ENCODE results near the gene JOSD1.

JOSD1 gene

DNA sequence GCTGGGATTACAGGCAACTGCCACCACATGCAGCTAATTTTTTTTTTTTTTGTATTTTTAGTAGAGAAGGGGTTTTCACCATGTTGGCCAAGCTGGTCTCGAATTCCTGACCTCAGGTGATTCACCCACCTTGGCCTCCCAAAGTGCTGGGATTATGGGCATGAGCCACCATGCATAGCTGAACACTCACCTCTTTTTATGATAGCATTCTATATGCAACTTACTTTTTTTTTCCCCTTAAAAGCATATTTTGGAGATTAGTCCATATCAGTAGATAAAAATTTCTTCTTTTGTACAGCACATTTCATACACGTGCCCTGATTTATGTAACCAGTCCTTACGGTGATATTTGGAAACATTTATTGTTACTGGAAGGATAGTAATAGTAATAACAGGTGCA is 19.6 kb upstream of the JOSD1 start:
- Histone ChIP-seq H3K4me1 (ENCODE audit: control extremely low read depth in 1 of 4, control insufficient read depth in 4 of 4, insufficient read depth in 4 of 4, low read length in 3 of 4) (peaks cover 0 to 2% (median under 1%) of the 10 kb centered on the region in 4 experiments), H3K27ac (ENCODE audit: insufficient read depth in 1 of 2, low read depth in 1 of 2, low read length in 2 of 2, poor library complexity in 1 of 2, severe bottlenecking in 2 of 2) (no peak overlapping the region), H3K27me3 (replicated peaks in 2 of 5; ENCODE audit: control insufficient read depth in 4 of 5, insufficient read depth in 5 of 5, low read length in 4 of 5) (no peaks in the 10 kb centered on the region), H3K9me3 (ENCODE audit: control extremely low read depth in 1 of 5, control insufficient read depth in 4 of 5, insufficient read depth in 2 of 5, low read depth in 1 of 5, low read length in 4 of 5) (no peaks in the 10 kb centered on the region), H3K4me3 (ENCODE audit: control insufficient read depth in 1 of 7, extremely low read depth in 1 of 7, insufficient read depth in 4 of 7, low read depth in 2 of 7, low read length in 6 of 7) (no peak overlapping the region), H3K36me3 (ENCODE audit: control insufficient read depth in 4 of 4, insufficient read depth in 4 of 4, low read length in 3 of 4) (peaks cover 13 to 79% (median 65%) of the 10 kb centered on the region in 4 experiments)
- no peak for DNase-seq
- WGBS (ENCODE audit: insufficient coverage), result 100% methylated on average over 3 of the region's 3 CpGs
- ChIA-PET POLR2A (interaction anchor here (1.1 kb wide), 1 partner anchor 12 kb away, joined by 3 read pairs; no protein-coding TSS in a partner anchor), CTCF (interaction anchor here (0.6 to 1.5 kb wide), 4 partner anchors 14 to 34 kb away, joined by 3 read pairs; no protein-coding TSS in a partner anchor)

DNA sequence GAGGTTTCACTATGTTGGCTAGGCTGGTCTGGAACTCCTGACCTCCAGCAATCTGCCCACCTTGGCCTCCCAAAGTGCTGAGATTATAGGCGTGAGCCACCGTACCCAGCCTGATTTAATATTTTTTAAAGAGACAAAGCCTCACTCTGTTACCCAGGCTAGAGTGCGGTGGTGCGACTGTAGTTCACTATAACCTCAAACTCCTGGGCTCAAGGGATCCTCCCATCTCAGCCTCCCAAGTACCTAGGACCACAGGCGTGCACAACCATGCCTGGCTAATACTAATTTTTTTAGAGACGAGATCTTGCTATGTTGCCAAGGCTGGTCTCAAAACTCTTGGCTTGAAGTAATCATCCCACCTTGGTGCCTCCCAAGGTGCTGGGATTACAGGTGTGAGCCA is 18.5 kb upstream of the JOSD1 start:
- Histone ChIP-seq H3K4me3 (ENCODE audit: control insufficient read depth in 1 of 7, extremely low read depth in 1 of 7, insufficient read depth in 4 of 7, low read depth in 2 of 7, low read length in 6 of 7) (no peak overlapping the region), H3K27ac (ENCODE audit: insufficient read depth in 1 of 2, low read depth in 1 of 2, low read length in 2 of 2, poor library complexity in 1 of 2, severe bottlenecking in 2 of 2) (no peak overlapping the region), H3K36me3 (ENCODE audit: control insufficient read depth in 4 of 4, insufficient read depth in 4 of 4, low read length in 3 of 4) (peaks cover 8 to 69% (median 54%) of the 10 kb centered on the region in 4 experiments), H3K4me1 (ENCODE audit: control extremely low read depth in 1 of 4, control insufficient read depth in 4 of 4, insufficient read depth in 4 of 4, low read length in 3 of 4) (peaks cover 0 to 13% (median 6%) of the 10 kb centered on the region in 4 experiments), H3K9me3 (ENCODE audit: control extremely low read depth in 1 of 5, control insufficient read depth in 4 of 5, insufficient read depth in 2 of 5, low read depth in 1 of 5, low read length in 4 of 5) (no peaks in the 10 kb centered on the region), H3K27me3 (replicated peaks in 2 of 5; ENCODE audit: control insufficient read depth in 4 of 5, insufficient read depth in 5 of 5, low read length in 4 of 5) (no peaks in the 10 kb centered on the region)
- CTCF ChIA-PET, result interaction anchor here (1.5 to 1.6 kb wide), 3 partner anchors 10 to 20 kb away, joined by 3 to 7 read pairs (median 4); no protein-coding TSS in a partner anchor
- no peak for DNase-seq
- WGBS (ENCODE audit: insufficient coverage), result 97% methylated on average over 6 of the region's 6 CpGs
- POLR2A ChIA-PET, result interaction anchor here (1.1 kb wide), 1 partner anchor 13 kb away, joined by 3 read pairs; no protein-coding TSS in a partner anchor

DNA sequence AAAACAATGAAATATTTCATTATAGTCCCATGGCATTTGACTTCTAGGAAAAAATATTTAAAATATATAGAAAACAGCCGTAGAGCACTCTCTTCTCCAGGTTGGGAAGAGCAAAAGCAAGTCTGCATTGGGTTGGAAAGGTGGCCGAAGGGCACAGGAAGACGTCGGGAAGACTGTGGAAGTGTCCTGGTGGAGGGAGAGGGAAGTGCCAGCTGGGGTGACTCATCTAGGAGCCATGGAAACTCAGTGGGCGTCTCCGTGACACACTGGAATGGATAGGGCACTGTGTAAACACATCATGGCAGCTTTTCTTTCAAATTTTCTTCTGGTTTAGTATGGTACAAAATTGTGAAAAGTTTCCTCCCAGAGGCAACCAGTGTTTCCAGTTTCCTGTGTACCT is 17.7 kb upstream of the JOSD1 start:
- H3K27me3 ChIP-seq (replicated peaks in 2 of 5; ENCODE audit: control insufficient read depth in 4 of 5, insufficient read depth in 5 of 5, low read length in 4 of 5), result no peaks in the 10 kb centered on the region
- CTCF ChIA-PET, result interaction anchor here (1.4 to 1.9 kb wide), 4 partner anchors 8 to 19 kb away, joined by 4 to 9 read pairs (median 7); no protein-coding TSS in a partner anchor
- peak overlapping the region in 1 of 2 experiments; percentile 28 for H3K27ac ChIP-seq (ENCODE audit: insufficient read depth in 1 of 2, low read depth in 1 of 2, low read length in 2 of 2, poor library complexity in 1 of 2, severe bottlenecking in 2 of 2)
- POLR2A ChIA-PET, result no interaction called here
- WGBS (ENCODE audit: insufficient coverage), result 91% methylated on average over 6 of the region's 6 CpGs
- no peak for DNase-seq
- no peaks in the 10 kb centered on the region for H3K9me3 ChIP-seq (ENCODE audit: control extremely low read depth in 1 of 5, control insufficient read depth in 4 of 5, insufficient read depth in 2 of 5, low read depth in 1 of 5, low read length in 4 of 5)
- peaks cover 0 to 19% (median 8%) of the 10 kb centered on the region in 4 experiments for H3K4me1 ChIP-seq (ENCODE audit: control extremely low read depth in 1 of 4, control insufficient read depth in 4 of 4, insufficient read depth in 4 of 4, low read length in 3 of 4)
- H3K4me3 ChIP-seq (ENCODE audit: control insufficient read depth in 1 of 7, extremely low read depth in 1 of 7, insufficient read depth in 4 of 7, low read depth in 2 of 7, low read length in 6 of 7), result no peak overlapping the region
- peaks cover 5 to 61% (median 46%) of the 10 kb centered on the region in 4 experiments for H3K36me3 ChIP-seq (ENCODE audit: control insufficient read depth in 4 of 4, insufficient read depth in 4 of 4, low read length in 3 of 4)

DNA sequence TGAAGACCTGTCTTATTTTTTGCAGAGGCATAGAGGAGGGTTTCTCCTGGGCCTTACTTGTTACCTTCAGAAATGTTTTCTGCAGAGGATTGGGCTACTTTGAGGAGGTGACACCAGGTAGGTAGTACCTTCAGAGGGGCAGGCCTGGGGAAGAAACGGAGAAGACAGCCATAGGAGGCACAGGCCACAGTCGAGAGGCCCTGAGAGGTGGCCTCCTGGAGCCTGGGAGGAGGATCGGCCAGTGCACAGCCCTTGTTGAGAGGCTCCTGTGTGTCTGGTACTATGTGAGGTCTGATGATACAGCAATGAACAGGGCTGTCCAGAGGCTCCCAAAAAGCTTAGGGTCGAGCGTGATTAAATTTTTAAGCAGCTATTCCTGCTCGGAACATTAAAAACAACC is 16.5 kb upstream of the JOSD1 start:
- POLR2A ChIA-PET, result interaction anchor here (0.6 kb wide), 1 partner anchor 213 kb away, joined by 5 read pairs; no protein-coding TSS in a partner anchor
- no peak overlapping the region for H3K27ac ChIP-seq (ENCODE audit: insufficient read depth in 1 of 2, low read depth in 1 of 2, low read length in 2 of 2, poor library complexity in 1 of 2, severe bottlenecking in 2 of 2)
- peaks cover 2 to 28% (median 14%) of the 10 kb centered on the region in 4 experiments for H3K4me1 ChIP-seq (ENCODE audit: control extremely low read depth in 1 of 4, control insufficient read depth in 4 of 4, insufficient read depth in 4 of 4, low read length in 3 of 4)
- no peaks in the 10 kb centered on the region for H3K27me3 ChIP-seq (replicated peaks in 2 of 5; ENCODE audit: control insufficient read depth in 4 of 5, insufficient read depth in 5 of 5, low read length in 4 of 5)
- H3K9me3 ChIP-seq (ENCODE audit: control extremely low read depth in 1 of 5, control insufficient read depth in 4 of 5, insufficient read depth in 2 of 5, low read depth in 1 of 5, low read length in 4 of 5), result no peaks in the 10 kb centered on the region
- H3K4me3 ChIP-seq (ENCODE audit: control insufficient read depth in 1 of 7, extremely low read depth in 1 of 7, insufficient read depth in 4 of 7, low read depth in 2 of 7, low read length in 6 of 7), result no peak overlapping the region
- DNase-seq, result no peak
- peaks cover 3 to 57% (median 42%) of the 10 kb centered on the region in 4 experiments for H3K36me3 ChIP-seq (ENCODE audit: control insufficient read depth in 4 of 4, insufficient read depth in 4 of 4, low read length in 3 of 4)
- 89% methylated on average over 3 of the region's 6 CpGs for WGBS (ENCODE audit: insufficient coverage)
- CTCF ChIA-PET, result interaction anchor here (0.7 to 1.9 kb wide), 3 partner anchors 9 to 13 kb away, joined by 3 to 9 read pairs (median 7); no protein-coding TSS in a partner anchor

DNA sequence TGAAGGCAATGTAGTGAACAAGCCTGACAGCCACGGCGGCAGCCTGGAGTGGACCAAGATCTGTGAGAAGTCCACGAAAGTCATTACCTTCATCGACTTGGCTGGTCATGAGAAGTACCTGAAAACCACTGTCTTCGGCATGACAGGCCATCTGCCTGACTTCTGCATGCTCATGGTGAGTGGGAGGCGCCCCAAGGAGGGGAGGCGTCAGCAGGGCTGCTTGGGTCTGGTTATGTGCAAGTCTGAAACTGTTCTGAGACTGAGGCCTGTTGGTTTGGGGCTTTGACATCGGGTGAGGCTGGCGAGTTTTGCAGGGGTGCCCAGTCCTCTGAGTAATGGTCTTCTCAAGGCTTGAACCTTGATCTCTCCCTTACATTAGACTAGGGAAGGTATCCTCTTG is 16.1 kb upstream of the JOSD1 start:
- H3K9me3 ChIP-seq (ENCODE audit: control extremely low read depth in 1 of 5, control insufficient read depth in 4 of 5, insufficient read depth in 2 of 5, low read depth in 1 of 5, low read length in 4 of 5), result no peaks in the 10 kb centered on the region
- no peak overlapping the region for H3K4me3 ChIP-seq (ENCODE audit: control insufficient read depth in 1 of 7, extremely low read depth in 1 of 7, insufficient read depth in 4 of 7, low read depth in 2 of 7, low read length in 6 of 7)
- 95% methylated on average over 9 of the region's 9 CpGs for WGBS (ENCODE audit: insufficient coverage)
- H3K4me1 ChIP-seq (ENCODE audit: control extremely low read depth in 1 of 4, control insufficient read depth in 4 of 4, insufficient read depth in 4 of 4, low read length in 3 of 4), result peaks cover 2 to 28% (median 14%) of the 10 kb centered on the region in 4 experiments
- H3K36me3 ChIP-seq (ENCODE audit: control insufficient read depth in 4 of 4, insufficient read depth in 4 of 4, low read length in 3 of 4), result peaks cover 3 to 59% (median 42%) of the 10 kb centered on the region in 4 experiments
- ChIA-PET CTCF (no interaction called here), POLR2A (interaction anchor here (0.6 kb wide), 1 partner anchor 213 kb away, joined by 5 read pairs; no protein-coding TSS in a partner anchor)
- no peak overlapping the region for H3K27ac ChIP-seq (ENCODE audit: insufficient read depth in 1 of 2, low read depth in 1 of 2, low read length in 2 of 2, poor library complexity in 1 of 2, severe bottlenecking in 2 of 2)
- no peak for DNase-seq
- no peaks in the 10 kb centered on the region for H3K27me3 ChIP-seq (replicated peaks in 2 of 5; ENCODE audit: control insufficient read depth in 4 of 5, insufficient read depth in 5 of 5, low read length in 4 of 5)

DNA sequence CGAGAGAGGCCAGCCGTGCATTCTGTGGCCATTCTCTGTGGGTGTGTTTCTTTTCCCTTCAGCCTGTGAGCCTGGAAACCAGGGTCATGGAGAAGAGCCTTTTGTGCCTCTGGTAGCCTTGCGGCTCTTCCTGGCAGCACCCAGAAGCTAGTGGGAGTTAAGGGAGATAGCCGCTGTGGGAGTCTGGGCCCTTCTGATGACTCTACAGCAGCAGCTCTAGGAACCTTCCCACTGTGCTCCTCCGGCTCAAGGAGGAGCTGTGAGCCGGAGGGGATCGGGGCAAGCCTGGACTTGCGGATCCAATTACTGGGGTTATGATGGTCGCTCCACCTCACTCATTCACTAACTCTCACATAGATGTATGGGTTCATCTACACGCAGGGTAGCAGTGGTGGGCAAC is 15.5 kb upstream of the JOSD1 start:
- POLR2A ChIA-PET, result no interaction called here
- CTCF ChIA-PET, result interaction anchor here (1.2 to 4.4 kb wide), 2 partner anchors 9 to 19 kb away, joined by 4 to 29 read pairs; no protein-coding TSS in a partner anchor
- H3K9me3 ChIP-seq (ENCODE audit: control extremely low read depth in 1 of 5, control insufficient read depth in 4 of 5, insufficient read depth in 2 of 5, low read depth in 1 of 5, low read length in 4 of 5), result no peaks in the 10 kb centered on the region
- peaks cover 2 to 28% (median 14%) of the 10 kb centered on the region in 4 experiments for H3K4me1 ChIP-seq (ENCODE audit: control extremely low read depth in 1 of 4, control insufficient read depth in 4 of 4, insufficient read depth in 4 of 4, low read length in 3 of 4)
- H3K36me3 ChIP-seq (ENCODE audit: control insufficient read depth in 4 of 4, insufficient read depth in 4 of 4, low read length in 3 of 4), result peaks cover 3 to 54% (median 36%) of the 10 kb centered on the region in 4 experiments
- no peaks in the 10 kb centered on the region for H3K27me3 ChIP-seq (replicated peaks in 2 of 5; ENCODE audit: control insufficient read depth in 4 of 5, insufficient read depth in 5 of 5, low read length in 4 of 5)
- DNase-seq, result no peak
- no peak overlapping the region for H3K27ac ChIP-seq (ENCODE audit: insufficient read depth in 1 of 2, low read depth in 1 of 2, low read length in 2 of 2, poor library complexity in 1 of 2, severe bottlenecking in 2 of 2)
- WGBS (ENCODE audit: insufficient coverage), result 100% methylated on average over 5 of the region's 10 CpGs
- no peak overlapping the region for H3K4me3 ChIP-seq (ENCODE audit: control insufficient read depth in 1 of 7, extremely low read depth in 1 of 7, insufficient read depth in 4 of 7, low read depth in 2 of 7, low read length in 6 of 7)

DNA sequence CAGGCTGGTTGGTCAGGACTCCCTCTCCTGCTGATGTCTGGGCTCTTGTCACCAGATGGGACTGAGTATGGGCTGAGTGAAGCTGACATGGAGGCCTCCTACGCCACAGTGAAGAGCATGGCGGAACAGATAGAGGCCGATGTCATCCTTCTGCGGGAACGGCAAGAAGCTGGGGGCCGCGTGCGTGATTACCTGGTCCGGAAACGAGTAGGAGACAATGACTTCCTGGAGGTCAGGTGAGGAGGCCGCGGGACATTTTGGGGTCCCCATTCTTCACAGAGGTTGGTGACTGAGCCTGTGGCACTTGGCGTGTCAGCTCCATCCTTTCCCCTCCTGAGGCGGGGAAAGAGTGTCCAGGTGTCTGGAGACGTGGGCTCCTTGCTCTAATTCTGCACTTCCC is 15.1 kb upstream of the JOSD1 start:
- ChIA-PET POLR2A (no interaction called here), CTCF (interaction anchor here (0.9 to 4.4 kb wide), 4 partner anchors 9 to 25 kb away, joined by 3 to 29 read pairs (median 8); no protein-coding TSS in a partner anchor)
- Histone ChIP-seq H3K9me3 (ENCODE audit: control extremely low read depth in 1 of 5, control insufficient read depth in 4 of 5, insufficient read depth in 2 of 5, low read depth in 1 of 5, low read length in 4 of 5) (no peaks in the 10 kb centered on the region), H3K27me3 (replicated peaks in 2 of 5; ENCODE audit: control insufficient read depth in 4 of 5, insufficient read depth in 5 of 5, low read length in 4 of 5) (no peaks in the 10 kb centered on the region), H3K36me3 (ENCODE audit: control insufficient read depth in 4 of 4, insufficient read depth in 4 of 4, low read length in 3 of 4) (peaks cover 3 to 55% (median 36%) of the 10 kb centered on the region in 4 experiments), H3K27ac (ENCODE audit: insufficient read depth in 1 of 2, low read depth in 1 of 2, low read length in 2 of 2, poor library complexity in 1 of 2, severe bottlenecking in 2 of 2) (no peak overlapping the region), H3K4me1 (ENCODE audit: control extremely low read depth in 1 of 4, control insufficient read depth in 4 of 4, insufficient read depth in 4 of 4, low read length in 3 of 4) (peaks cover 2 to 28% (median 14%) of the 10 kb centered on the region in 4 experiments), H3K4me3 (ENCODE audit: control insufficient read depth in 1 of 7, extremely low read depth in 1 of 7, insufficient read depth in 4 of 7, low read depth in 2 of 7, low read length in 6 of 7) (no peak overlapping the region)
- 95% methylated on average over 15 of the region's 15 CpGs for WGBS (ENCODE audit: insufficient coverage)
- no peak for DNase-seq
